Kidney (tissue), 14 donors: Measurements from ENCODE around the gene MRC2. TPM values are rescaled to one million over a fixed set of nuclear protein-coding genes. Genes with fewer than 3 reads are reported as not detected.

Experiments used
- DNase-seq, 5 donors: peaks; one replicate each; pipeline ENCODE4 v3.0.0-alpha.2; 2013 to 2020
- FAIRE-seq: peaks from 2 replicates; lab custom pipeline; 2012; peaks lifted over from hg19 to GRCh38; lab: Jason Lieb, UNC
- H3K27ac ChIP-seq, 2 donors: one replicate each; pipeline ENCODE4 v1.7.0; 2013; ENCODE audit warnings: low read depth in 2 of 2, low read length in 2 of 2, inconsistent platforms in 1 of 2
- H3K27me3 ChIP-seq: one replicate; pipeline ENCODE4 v1.7.1; 2013; ENCODE audit warnings: low read length, inconsistent platforms; ENCODE audit not compliant: control insufficient read depth, insufficient read depth
- H3K36me3 ChIP-seq, 3 donors: one replicate each; pipeline versions ENCODE4 v1.7.0 to v1.7.1; 2013; ENCODE audit warnings: low read length in 3 of 3, control low read depth in 1 of 3, inconsistent platforms in 1 of 3; ENCODE audit not compliant: insufficient read depth in 3 of 3, control insufficient read depth in 2 of 3
- H3K4me1 ChIP-seq, 3 donors: one replicate each; pipeline versions ENCODE4 v1.7.0 to v1.7.1; 2013; ENCODE audit warnings: low read length in 3 of 3, inconsistent platforms in 1 of 3, low read depth in 1 of 3; ENCODE audit not compliant: control insufficient read depth in 2 of 3, insufficient read depth in 2 of 3
- H3K4me3 ChIP-seq, 3 donors: one replicate each; pipeline versions ENCODE4 v1.7.0 to v1.8.1; 2013; ENCODE audit warnings: low read length in 3 of 3, control low read depth in 1 of 3, inconsistent platforms in 1 of 3
- H3K9ac ChIP-seq, 3 donors: one replicate each; pipeline versions ENCODE4 v1.7.0 to v1.7.1; 2013; ENCODE audit warnings: low read length in 3 of 3, control low read depth in 1 of 3, inconsistent platforms in 1 of 3
- H3K9me3 ChIP-seq, 3 donors: one replicate each; pipeline versions ENCODE4 v1.7.0 to v1.7.1; 2013; ENCODE audit warnings: low read length in 3 of 3, control low read depth in 1 of 3, inconsistent platforms in 1 of 3; ENCODE audit not compliant: control insufficient read depth in 2 of 3, insufficient read depth in 1 of 3
- intact Hi-C: fragments of 100-400 bp; cut with DNase I; formaldehyde crosslinking; loops from one replicate; pipeline ENCODE4 v1.11.1; 2022
- polyA plus RNA-seq: library from polyadenylated mRNA; stranded (reverse); fragments of 350-450 nt; fragmentation: Illumina TruSeq; extraction: RNeasy Lipid Tissue Mini Kit (QIAGEN cat#74804); gene quantifications from one replicate; pipeline ENCODE4 v1.2.3, GENCODE V29; 2014; ENCODE audit warnings: low read depth, low replicate concordance; ENCODE audit not compliant: insufficient read depth
- total RNA-seq: library from RNA; stranded (reverse); fragmentation: NEBNext Ultra II Directional; extraction: Animal tissue kit (Norgen Biotek cat#: 25700); gene quantifications from one replicate; pipeline ENCODE4 v1.2.1, GENCODE V29; 2021
- TF ChIP-seq, protein P1 (sequence below): IDR thresholded peaks from 3 replicates; pipeline ENCODE4 v1.5.1; 2012; ENCODE audit warnings: mild to moderate bottlenecking, moderate library complexity, borderline replicate concordance; ENCODE audit not compliant: insufficient read depth; ENCODE audit errors: extremely low read depth
- donor health status: control.
- donor health status: control.
- donor health status: control.
- donor health status: control.
- donor health status: control.
- donor health status: DM: yes; HTN: yes; CAD: no.
- donor health status: Normal renal cell carcinoma (clear cell type).

The MRC2 gene
- total and polyA plus RNA-seq, 2 donors from 2014 or later: 18.0 to 23.7 TPM

DNA sequence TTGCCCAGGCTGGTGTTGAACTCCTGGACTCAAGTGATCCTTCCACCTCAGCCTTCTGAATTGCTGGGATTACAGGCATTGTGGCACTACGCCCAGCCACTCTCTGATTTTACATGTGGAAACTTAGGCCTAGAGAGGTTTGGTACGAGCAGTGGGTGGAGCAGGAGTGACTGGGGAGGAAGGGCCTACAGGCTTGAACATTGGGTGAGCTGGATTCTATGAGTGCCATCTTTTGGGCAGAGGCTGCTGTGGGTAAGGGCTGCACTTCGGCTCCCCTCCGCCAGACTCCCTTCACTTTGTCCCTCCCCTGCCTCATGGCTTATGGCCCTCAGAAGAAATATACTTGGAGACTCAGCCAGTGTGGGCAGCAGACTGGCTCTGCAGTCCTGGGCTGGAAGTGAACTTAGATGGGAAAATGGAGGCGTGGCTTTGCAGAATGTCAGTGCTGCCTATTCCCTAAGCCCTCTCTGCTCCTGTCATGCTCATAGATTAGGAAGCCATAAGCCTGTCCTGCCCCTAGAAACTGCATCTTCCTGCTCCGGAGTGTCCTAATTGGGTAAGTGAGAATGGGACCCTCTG lies 9.5 kb upstream of the MRC2 start:
- Histone ChIP-seq H3K27ac (no peak overlapping the region), H3K4me3 (no peak overlapping the region), H3K4me1 (no peaks in the 10 kb centered on the region), H3K9ac (no peak overlapping the region), H3K27me3 (no peaks in the 10 kb centered on the region), H3K36me3 (peaks cover 0 to 5% (median 0%) of the 10 kb centered on the region in 3 donors), H3K9me3 (no peaks in the 10 kb centered on the region)
- intact Hi-C loops: no loop called here
- no peak for FAIRE-seq
- TF ChIP-seq, protein P1, sequence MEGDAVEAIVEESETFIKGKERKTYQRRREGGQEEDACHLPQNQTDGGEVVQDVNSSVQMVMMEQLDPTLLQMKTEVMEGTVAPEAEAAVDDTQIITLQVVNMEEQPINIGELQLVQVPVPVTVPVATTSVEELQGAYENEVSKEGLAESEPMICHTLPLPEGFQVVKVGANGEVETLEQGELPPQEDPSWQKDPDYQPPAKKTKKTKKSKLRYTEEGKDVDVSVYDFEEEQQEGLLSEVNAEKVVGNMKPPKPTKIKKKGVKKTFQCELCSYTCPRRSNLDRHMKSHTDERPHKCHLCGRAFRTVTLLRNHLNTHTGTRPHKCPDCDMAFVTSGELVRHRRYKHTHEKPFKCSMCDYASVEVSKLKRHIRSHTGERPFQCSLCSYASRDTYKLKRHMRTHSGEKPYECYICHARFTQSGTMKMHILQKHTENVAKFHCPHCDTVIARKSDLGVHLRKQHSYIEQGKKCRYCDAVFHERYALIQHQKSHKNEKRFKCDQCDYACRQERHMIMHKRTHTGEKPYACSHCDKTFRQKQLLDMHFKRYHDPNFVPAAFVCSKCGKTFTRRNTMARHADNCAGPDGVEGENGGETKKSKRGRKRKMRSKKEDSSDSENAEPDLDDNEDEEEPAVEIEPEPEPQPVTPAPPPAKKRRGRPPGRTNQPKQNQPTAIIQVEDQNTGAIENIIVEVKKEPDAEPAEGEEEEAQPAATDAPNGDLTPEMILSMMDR: no peak
- DNase-seq: no peak

DNA sequence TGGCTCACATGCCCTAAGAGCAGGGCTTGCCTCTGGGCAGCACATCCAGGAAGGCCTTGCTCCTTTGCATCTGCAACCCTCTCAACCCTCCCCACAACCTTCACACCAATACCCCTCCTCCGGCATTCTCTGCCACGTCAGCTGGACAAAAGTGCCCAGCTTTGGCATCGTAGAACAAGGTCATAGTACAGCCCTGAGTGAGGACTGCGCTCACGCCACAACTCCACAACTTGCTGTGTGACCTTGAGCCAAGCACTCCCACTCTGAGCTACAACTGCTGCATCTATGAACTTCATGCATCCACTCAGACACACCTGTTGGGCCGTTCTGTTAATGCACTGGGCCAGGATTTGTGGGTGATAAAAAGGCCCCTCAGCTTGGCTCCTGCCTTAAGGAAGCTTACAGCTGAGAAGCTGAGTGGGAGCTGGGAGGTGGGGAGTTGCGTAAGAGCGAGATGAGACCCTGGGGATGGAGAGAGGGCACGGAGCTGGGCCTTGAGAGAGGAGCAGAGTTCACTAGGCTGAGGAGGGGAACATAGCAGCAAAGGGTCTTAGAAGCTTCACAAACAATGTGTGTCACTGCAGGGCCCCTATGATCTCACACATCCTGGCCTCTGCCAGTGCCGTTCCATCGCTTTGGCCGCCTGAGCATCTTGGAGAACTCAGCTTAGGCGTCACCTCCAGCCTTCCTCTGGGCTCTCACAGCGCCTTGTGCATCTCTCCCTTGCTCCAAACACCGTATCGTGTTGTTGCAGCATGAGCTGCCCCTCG lies 8.6 kb upstream of the MRC2 start:
- DNase-seq: no peak
- Histone ChIP-seq H3K9ac (no peak overlapping the region), H3K4me3 (no peak overlapping the region), H3K4me1 (no peaks in the 10 kb centered on the region), H3K27ac (no peak overlapping the region), H3K36me3 (peaks cover 0 to 5% (median 0%) of the 10 kb centered on the region in 3 donors), H3K27me3 (no peaks in the 10 kb centered on the region), H3K9me3 (no peaks in the 10 kb centered on the region)
- intact Hi-C loops: no loop called here
- no peak for FAIRE-seq
- TF ChIP-seq, protein P1: no peak

DNA sequence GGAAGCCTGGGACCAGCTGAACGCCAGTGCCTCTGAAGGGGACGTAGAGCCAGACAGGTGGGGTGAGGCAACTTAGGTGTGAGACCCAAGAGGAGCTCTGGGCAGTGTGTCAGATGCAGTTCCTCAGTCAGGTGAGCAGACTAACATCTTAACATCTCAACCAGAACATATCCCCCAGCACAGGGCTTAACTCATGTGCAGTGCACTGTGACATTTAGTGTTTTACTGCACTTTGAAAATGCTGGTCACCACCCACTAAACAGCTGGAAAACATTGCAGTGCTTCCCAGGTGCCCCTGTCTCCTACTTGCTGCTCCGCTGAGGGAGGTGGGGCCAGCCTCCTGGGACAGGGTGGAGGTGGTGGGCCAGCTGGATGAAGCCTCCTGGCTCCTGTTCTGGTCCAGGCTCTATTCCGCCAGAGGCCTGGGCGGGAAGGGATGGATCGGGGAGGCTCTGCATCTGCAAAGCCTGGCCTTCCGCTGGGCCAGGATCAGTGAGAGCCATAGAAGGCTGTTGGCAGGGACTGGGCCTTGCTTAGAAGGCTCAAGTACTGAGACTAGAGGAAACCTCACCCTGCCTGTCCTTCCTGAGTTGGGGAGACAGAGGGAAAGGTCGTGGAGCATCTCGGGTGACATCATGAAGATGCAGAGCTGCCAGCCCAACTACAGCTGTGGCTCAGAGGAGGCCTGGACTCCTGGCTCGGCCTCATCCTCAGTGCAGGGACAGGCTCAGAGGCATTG lies 7.9 kb upstream of the MRC2 start:
- no peak overlapping the region for H3K9ac ChIP-seq
- peaks cover 0 to under 1% (median 0%) of the 10 kb centered on the region in 3 donors for H3K36me3 ChIP-seq
- no peak overlapping the region for H3K27ac ChIP-seq
- TF ChIP-seq, protein P1: no peak
- no peak for FAIRE-seq
- intact Hi-C loops: no loop called here
- no peaks in the 10 kb centered on the region for H3K4me1 ChIP-seq
- no peaks in the 10 kb centered on the region for H3K27me3 ChIP-seq
- no peaks in the 10 kb centered on the region for H3K9me3 ChIP-seq
- DNase-seq: peak in 2 of 5 donors; percentile 19 to 35
- no peak overlapping the region for H3K4me3 ChIP-seq
